ENCODE data around the gene PRODH.
"Not testable (repeated sequence)": the region's sequence is repeated elsewhere in the genome, so short reads cannot be mapped to it uniquely, and the experiment has no call there.

DNA sequence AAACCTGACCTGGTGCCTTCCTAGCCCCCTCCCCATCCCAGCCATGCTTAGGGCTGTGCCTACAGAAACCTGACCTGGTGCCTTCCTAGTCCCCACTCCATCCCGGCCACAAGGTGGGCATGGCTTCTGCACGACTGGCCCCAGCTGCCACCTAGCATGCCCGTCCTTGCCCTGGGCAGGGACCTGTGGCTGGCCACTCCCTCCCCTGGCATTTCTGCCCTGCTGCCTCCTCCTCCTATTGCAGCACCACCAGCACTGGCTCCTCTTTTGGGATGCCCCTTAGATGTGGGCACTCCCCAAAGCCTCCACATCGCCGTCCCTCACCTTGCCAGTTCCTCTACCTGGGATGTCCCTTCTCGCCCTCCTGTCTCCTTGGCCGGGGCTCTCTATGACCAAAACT lies 1.4 kb downstream of the PRODH start:
- TF ChIP-seq, protein P1, sequence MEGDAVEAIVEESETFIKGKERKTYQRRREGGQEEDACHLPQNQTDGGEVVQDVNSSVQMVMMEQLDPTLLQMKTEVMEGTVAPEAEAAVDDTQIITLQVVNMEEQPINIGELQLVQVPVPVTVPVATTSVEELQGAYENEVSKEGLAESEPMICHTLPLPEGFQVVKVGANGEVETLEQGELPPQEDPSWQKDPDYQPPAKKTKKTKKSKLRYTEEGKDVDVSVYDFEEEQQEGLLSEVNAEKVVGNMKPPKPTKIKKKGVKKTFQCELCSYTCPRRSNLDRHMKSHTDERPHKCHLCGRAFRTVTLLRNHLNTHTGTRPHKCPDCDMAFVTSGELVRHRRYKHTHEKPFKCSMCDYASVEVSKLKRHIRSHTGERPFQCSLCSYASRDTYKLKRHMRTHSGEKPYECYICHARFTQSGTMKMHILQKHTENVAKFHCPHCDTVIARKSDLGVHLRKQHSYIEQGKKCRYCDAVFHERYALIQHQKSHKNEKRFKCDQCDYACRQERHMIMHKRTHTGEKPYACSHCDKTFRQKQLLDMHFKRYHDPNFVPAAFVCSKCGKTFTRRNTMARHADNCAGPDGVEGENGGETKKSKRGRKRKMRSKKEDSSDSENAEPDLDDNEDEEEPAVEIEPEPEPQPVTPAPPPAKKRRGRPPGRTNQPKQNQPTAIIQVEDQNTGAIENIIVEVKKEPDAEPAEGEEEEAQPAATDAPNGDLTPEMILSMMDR (conservative IDR thresholded peaks at IDR 0.05) = not testable (repeated sequence)
- not testable (repeated sequence) for TF ChIP-seq EZH2 (IDR thresholded peaks at IDR 0.05; ENCODE audit: low read depth)

Measured in PC-9 (cell line).